ENCODE measurements around the gene TBL1X.

Gene TBL1X

GRCh38 chrX:9519546-9520216 lies 54.8 kb downstream of the TBL1X start:
- no peak for DNase-seq (ENCODE audit: low read depth, low spot score)

GRCh38 chrX:9520217-9520590 lies 55.3 kb downstream of the TBL1X start:
- DNase-seq (ENCODE audit: low read depth, low spot score), result no peak
- no peak overlapping the region for H3K4me3 ChIP-seq (ENCODE audit: low read depth, low read length)
- no peak for TF ChIP-seq CTCF (IDR thresholded peaks at IDR 0.05; ENCODE audit: low read depth, low read length)
- in situ Hi-C loops (cut with HindIII; ENCODE audit: low sequenced_read_pairs), result no loop called here

More at GRCh38 chrX:9519546-9520216, 54.8 kb downstream of the TBL1X start:
- in situ Hi-C loops (cut with HindIII; ENCODE audit: low sequenced_read_pairs), result no loop called here
- H3K4me3 ChIP-seq (ENCODE audit: low read depth, low read length), result no peak overlapping the region
- TF ChIP-seq CTCF (IDR thresholded peaks at IDR 0.05; ENCODE audit: low read depth, low read length), result no peak

- DNase-seq (ENCODE audit: low read depth, low spot score), result no peak
- in situ Hi-C loops (cut with HindIII; ENCODE audit: low sequenced_read_pairs), result no loop called here
- no peak for TF ChIP-seq CTCF (IDR thresholded peaks at IDR 0.05; ENCODE audit: low read depth, low read length)
- H3K4me3 ChIP-seq (ENCODE audit: low read depth, low read length), result no peak overlapping the region
These were observed 57.7 kb downstream of the TBL1X start for GRCh38 chrX:9522378-9523155.

GRCh38 chrX:9525511-9526248 lies 60.8 kb downstream of the TBL1X start:
- in situ Hi-C loops (cut with HindIII; ENCODE audit: low sequenced_read_pairs), result no loop called here
- no peak overlapping the region for H3K4me3 ChIP-seq (ENCODE audit: low read depth, low read length)
- TF ChIP-seq CTCF (IDR thresholded peaks at IDR 0.05; ENCODE audit: low read depth, low read length), result no peak
- peak; percentile 26 for DNase-seq (ENCODE audit: low read depth, low spot score)

GRCh38 chrX:9526965-9527364 lies 62.1 kb downstream of the TBL1X start:
- no peak for DNase-seq (ENCODE audit: low read depth, low spot score)
- in situ Hi-C loops (cut with HindIII; ENCODE audit: low sequenced_read_pairs), result no loop called here
- TF ChIP-seq CTCF (IDR thresholded peaks at IDR 0.05; ENCODE audit: low read depth, low read length), result no peak
- no peak overlapping the region for H3K4me3 ChIP-seq (ENCODE audit: low read depth, low read length)

- no peak for DNase-seq (ENCODE audit: low read depth, low spot score)
- in situ Hi-C loops (cut with HindIII; ENCODE audit: low sequenced_read_pairs), result no loop called here
- H3K4me3 ChIP-seq (ENCODE audit: low read depth, low read length), result no peak overlapping the region
- TF ChIP-seq CTCF (IDR thresholded peaks at IDR 0.05; ENCODE audit: low read depth, low read length), result no peak
These were observed 63.6 kb downstream of the TBL1X start for GRCh38 chrX:9528498-9528897.

Data from astrocyte of the spinal cord (primary cell).